DMS114 treated with DMSO at 0.1 percent for 48 hours (cell line): Measurements from ENCODE around the gene ADAM8.

Experiments
- DNase-seq: peaks from one replicate; lab custom pipeline; 2025; ENCODE audit not compliant: unreplicated experiment; lab: John Stamatoyannopoulos, UW

Gene ADAM8

GRCh38 chr10:133251388-133252222, 25.1 kb downstream of the ADAM8 start:
- DNase-seq = no peak

GRCh38 chr10:133249975-133250754, 26.5 kb downstream of the ADAM8 start:
- DNase-seq = no peak

- no peak for DNase-seq
Observed at GRCh38 chr10:133249094-133249780, 27.4 kb downstream of the ADAM8 start.

GRCh38 chr10:133248334-133248715, 28.3 kb downstream of the ADAM8 start:
- DNase-seq = no peak

GRCh38 chr10:133247681-133248333, 28.9 kb downstream of the ADAM8 start:
- DNase-seq = no peak

- no peak for DNase-seq
Observed at GRCh38 chr10:133246236-133246626, 30.4 kb downstream of the ADAM8 start.

GRCh38 chr10:133245439-133246235, 31.0 kb downstream of the ADAM8 start:
- DNase-seq = no peak

GRCh38 chr10:133243593-133243992, 33.1 kb downstream of the ADAM8 start:
- no peak for DNase-seq

- no peak for DNase-seq
Observed at GRCh38 chr10:133242611-133243356, 33.9 kb downstream of the ADAM8 start.

- no peak for DNase-seq
Observed at GRCh38 chr10:133241501-133242205, 35.0 kb downstream of the ADAM8 start.

- no peak for DNase-seq
Observed at GRCh38 chr10:133239990-133240389, 36.7 kb downstream of the ADAM8 start.

GRCh38 chr10:133238466-133238804, 38.2 kb downstream of the ADAM8 start:
- no peak for DNase-seq

- DNase-seq = no peak
Observed at GRCh38 chr10:133237588-133238465, 38.8 kb downstream of the ADAM8 start, which contains the start of gene VENTX. Gene VENTX (plus strand): TSS chr10:133237855. CDS start chr10:133237915, 60 bp downstream.

GRCh38 chr10:133237241-133237587, 39.5 kb downstream of the ADAM8 start:
- DNase-seq = no peak

GRCh38 chr10:133236401-133237240, 40.0 kb downstream of the ADAM8 start:
- no peak for DNase-seq

GRCh38 chr10:133235932-133236331, 40.7 kb downstream of the ADAM8 start:
- DNase-seq = no peak

- DNase-seq = no peak
Observed at GRCh38 chr10:133235265-133235855, 41.3 kb downstream of the ADAM8 start.
